Measurements from ENCODE around the gene TNNI3K. TPM values are rescaled to one million over a fixed set of nuclear protein-coding genes. Genes with fewer than 3 reads are reported as not detected.

TNNI3K gene
- polyA plus RNA-seq, 1 donor from 2014 or later = 3.5 TPM

DNA sequence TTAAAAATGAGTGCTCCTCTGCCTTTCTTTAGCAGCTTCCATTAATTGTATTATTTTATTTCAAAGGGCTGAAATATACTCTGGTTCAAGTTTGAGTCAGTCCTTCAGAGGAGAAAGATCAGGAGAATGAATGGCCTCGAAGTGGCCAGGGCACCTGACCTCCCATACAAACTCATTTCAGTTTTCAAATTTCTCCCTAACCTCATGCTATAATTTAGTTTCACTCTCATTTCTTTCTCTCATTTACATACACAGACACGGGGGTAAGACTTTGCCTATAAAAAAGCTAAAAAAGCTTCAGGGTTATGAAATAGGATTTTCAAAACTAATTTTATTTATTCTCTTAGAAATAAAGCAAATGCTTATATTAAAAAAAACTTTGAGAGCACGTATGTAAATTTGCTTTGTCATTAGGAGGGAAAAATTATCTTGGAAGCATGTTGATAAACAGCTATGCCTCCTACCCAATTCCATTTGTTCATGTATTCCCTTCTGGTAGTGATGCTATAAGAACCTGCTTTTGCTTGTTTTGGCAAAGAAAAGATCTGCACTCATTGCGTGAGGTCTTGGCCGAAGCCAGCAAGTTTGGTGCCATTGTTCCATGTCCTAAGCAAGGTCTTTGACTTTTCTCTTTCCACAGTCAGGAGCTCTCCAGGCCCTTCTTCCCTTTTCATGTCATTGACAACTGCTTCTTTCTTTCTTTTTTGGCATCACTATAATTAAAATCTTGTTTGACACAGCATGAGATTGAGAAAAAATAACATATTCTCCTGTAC, 357.6 kb downstream of the TNNI3K start:
- no peak for TF ChIP-seq POLR2AphosphoS5 (IDR thresholded peaks at IDR 0.05)
- TF ChIP-seq MXI1 (conservative IDR thresholded peaks at IDR 0.05; ENCODE audit: poor library complexity, severe bottlenecking) = no peak
- no peak for TF ChIP-seq EZH2 (IDR thresholded peaks at IDR 0.05; ENCODE audit: borderline replicate concordance, insufficient read depth, low read length, poor library complexity, severe bottlenecking)
- TF ChIP-seq, protein P1, sequence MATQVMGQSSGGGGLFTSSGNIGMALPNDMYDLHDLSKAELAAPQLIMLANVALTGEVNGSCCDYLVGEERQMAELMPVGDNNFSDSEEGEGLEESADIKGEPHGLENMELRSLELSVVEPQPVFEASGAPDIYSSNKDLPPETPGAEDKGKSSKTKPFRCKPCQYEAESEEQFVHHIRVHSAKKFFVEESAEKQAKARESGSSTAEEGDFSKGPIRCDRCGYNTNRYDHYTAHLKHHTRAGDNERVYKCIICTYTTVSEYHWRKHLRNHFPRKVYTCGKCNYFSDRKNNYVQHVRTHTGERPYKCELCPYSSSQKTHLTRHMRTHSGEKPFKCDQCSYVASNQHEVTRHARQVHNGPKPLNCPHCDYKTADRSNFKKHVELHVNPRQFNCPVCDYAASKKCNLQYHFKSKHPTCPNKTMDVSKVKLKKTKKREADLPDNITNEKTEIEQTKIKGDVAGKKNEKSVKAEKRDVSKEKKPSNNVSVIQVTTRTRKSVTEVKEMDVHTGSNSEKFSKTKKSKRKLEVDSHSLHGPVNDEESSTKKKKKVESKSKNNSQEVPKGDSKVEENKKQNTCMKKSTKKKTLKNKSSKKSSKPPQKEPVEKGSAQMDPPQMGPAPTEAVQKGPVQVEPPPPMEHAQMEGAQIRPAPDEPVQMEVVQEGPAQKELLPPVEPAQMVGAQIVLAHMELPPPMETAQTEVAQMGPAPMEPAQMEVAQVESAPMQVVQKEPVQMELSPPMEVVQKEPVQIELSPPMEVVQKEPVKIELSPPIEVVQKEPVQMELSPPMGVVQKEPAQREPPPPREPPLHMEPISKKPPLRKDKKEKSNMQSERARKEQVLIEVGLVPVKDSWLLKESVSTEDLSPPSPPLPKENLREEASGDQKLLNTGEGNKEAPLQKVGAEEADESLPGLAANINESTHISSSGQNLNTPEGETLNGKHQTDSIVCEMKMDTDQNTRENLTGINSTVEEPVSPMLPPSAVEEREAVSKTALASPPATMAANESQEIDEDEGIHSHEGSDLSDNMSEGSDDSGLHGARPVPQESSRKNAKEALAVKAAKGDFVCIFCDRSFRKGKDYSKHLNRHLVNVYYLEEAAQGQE (IDR thresholded peaks at IDR 0.05; ENCODE audit: borderline replicate concordance) = no peak
- TF ChIP-seq EP300 (conservative IDR thresholded peaks at IDR 0.05; ENCODE audit: poor library complexity, severe bottlenecking) = no peak
- no peak for TF ChIP-seq RAD21 (conservative IDR thresholded peaks at IDR 0.05)
- Histone ChIP-seq H3K4me2 (ENCODE audit: low read length) (no peak overlapping the region), H4K20me1 (ENCODE audit: insufficient read depth) (no peaks in the 10 kb centered on the region), H3K27me3 (ENCODE audit: insufficient read depth, low read depth, low read length) (no peaks in the 10 kb centered on the region), H3F3A (ENCODE audit: insufficient read depth, low read length, poor library complexity, severe bottlenecking) (no peaks in the 10 kb centered on the region), H3K9me2 (ENCODE audit: insufficient read depth, low read length) (no peaks in the 10 kb centered on the region), H3K9ac (ENCODE audit: low read length) (no peak overlapping the region), H3K4me3 (ENCODE audit: low read length) (no peak overlapping the region), H3K36me3 (ENCODE audit: insufficient read depth, low read length) (no peaks in the 10 kb centered on the region), H3K27ac (ENCODE audit: low read length) (no peak overlapping the region), H3K79me2 (replicated peaks; ENCODE audit: insufficient read depth, low read length) (no peaks in the 10 kb centered on the region), H2AFZ (ENCODE audit: low read depth, low read length) (no peak overlapping the region), H3K9me3 (ENCODE audit: low read length) (no peaks in the 10 kb centered on the region)

Other genes starting within 250 kb of the TNNI3K start
- gene LRRIQ3, start 37.2 kb upstream of the TNNI3K start, polyA plus RNA-seq = not detected in 2 replicates
- gene FPGT, start 37.1 kb upstream of the TNNI3K start, polyA plus RNA-seq = 6.4 and 7.6 TPM in 2 replicates

Measured in neural cell (in vitro differentiated cells).